ENCODE data around the gene ZDHHC16.
"Not testable (repeated sequence)": the region's sequence is repeated elsewhere in the genome, so short reads cannot be mapped to it uniquely, and the experiment has no call there.

ZDHHC16 gene

GRCh38 chr10:97445722-97446639 lies at the start of gene ZDHHC16, which contains the start of gene EXOSC1:
ZDHHC16 (plus strand) TSS chr10:97446175; CDS start chr10:97451676, 5,501 bp downstream.
EXOSC1 (minus strand) TSS chr10:97446006; CDS start chr10:97445985, 21 bp downstream.
- peak; percentile 83 for DNase-seq

DNA sequence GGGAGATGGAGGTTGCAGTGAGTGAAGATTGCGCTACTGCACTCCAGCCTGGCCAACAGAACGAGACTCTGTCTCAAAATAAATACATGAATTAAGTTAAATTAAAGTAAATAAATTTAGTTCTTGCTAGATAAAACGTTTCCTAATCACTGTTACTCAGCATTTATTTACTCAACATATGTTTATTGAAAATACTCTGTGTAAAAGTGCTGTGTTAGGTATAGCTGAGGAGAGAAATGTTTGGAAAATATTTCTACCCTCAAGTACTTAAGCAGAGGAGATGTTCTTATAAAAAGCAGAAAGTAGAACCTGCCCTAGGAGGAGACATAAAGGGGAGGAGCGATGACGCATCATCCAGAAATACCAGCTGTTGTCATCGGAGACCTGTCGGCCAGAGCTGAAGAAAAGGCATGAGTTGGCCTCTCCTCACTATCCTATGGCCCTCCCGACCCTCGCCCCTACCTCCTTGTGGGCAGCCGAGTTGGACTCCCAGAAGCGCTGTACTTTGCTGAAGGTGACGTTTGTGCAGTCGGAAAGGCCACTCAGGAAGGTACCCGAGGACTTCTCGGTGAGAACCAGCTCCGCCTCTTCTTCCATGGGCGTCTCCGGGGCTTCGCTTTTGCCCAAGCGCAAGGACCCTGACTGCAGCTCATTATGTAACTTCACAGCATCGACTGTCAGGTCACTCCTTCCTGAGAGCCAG lies 46.0 kb upstream of the ZDHHC16 start:
- no peak for DNase-seq

DNA sequence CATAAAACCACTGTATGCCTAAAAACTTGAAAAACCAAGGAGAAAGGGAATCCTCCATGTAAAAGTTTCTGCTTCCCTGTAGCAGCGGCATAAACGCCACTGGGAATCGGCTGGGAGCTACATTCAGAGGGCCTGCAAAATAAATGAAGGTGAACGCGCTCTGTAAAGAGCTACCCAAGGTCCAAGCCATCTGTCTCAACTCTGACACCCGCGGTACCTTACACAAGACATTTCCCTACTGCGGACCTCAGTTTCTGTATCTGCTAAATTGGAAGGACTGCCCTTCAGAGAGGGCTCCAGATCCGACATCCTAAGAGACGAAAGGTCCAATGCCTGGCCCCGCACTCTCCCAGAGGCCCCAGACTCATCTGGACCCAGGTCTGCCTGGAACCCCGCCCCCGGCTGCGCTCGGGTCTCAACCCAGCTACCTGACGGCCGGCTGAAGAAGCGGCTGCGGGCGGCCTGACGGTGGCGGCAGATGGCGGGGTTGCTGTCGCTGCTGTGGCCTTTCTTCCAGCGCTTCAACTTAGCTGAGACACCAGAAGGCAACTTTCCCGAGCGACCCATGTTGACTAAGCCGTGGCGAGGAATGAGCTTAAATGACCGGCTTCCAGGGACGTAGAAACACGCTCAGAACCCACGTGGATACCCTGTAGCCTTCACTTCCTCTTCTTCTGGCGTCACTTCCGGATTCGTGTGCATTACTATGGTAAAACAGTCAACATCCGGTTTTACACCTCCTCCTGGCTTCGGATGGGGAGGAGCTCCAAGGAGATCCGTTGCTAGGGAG lies 45.1 kb upstream of the ZDHHC16 start, which contains the start of gene RRP12:
TSS of gene RRP12 (minus strand) at position 676 of the 790 bp plus-strand sequence. CDS start at position 567, 109 bp downstream.
- peak; percentile 83 for DNase-seq

GRCh38 chr10:97401455-97401919 lies 44.5 kb upstream of the ZDHHC16 start:
- no peak for DNase-seq

GRCh38 chr10:97404044-97404443 lies 41.9 kb upstream of the ZDHHC16 start:
- no peak for DNase-seq

DNA sequence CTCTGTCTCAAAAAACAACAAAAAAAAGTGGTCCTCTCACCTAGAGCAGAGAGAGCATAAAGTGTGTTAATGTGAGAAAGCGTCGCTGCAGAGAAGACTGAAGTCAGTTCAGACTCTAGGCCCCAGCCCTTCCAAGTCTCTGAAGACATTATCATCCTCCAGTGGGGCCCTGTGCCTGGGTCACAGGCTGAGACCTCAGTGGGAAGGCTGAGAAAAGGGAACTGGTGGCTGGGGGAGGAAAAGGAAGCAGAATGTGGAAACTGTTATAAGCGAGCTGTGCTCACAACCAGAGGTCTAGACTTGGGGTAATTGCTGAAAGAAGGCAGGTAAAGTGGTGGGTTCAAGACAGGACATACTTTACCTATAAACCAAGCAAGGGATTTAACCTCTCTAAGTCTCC lies 39.9 kb upstream of the ZDHHC16 start:
- DNase-seq: no peak

DNA sequence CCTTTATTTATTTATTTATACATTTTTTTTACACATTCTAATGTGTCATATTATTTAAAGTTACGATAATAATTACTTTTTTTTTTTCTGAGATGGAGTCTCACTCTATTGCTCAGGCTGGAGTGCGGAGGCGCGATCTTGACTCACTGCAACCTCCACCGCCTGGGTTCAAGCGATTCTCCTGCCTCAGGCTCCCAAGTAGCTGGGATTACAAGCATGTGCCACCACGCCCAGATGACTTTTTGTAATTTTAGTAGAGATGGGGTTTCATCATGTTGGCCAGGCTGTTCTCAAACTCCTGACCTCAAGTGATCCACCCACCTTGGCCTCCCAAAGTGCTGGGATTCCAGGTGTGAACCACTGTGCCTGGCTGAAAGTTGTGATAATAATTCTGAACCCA lies 39.5 kb upstream of the ZDHHC16 start:
- not testable (repeated sequence) for DNase-seq

DNA sequence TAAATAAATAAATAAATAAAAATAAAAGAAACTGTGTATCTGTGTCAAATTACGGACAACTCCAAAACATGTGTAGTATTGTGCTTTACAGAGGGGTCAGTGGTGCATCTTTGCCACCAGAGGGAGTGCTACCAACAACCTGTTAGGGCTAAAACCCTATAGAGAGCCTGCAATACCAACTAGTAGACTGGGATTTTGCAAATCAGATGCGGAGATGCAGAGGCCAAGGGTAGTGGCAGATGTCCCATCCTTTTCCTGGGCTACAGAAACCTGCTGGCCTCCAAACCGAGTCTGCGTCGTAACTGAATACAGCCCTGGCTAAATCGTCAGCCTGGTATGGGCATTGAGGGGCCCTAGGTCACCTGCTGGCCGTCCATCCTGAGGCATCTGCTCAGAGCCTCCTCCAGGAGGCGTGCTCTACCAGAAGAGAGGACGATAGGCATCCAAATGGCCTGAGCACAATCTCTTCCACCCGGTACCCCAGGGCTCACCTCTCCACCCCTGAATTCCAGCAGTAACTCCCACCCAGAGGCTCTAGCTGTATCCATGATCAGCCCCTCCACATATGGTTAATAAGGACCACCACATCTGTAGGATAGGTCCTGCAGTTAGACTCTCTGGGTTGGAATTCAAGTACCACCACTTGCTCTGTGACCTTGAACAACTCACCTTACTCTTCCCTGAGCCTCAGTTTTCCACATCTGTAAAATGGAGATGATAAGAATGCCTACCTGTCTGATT lies 38.6 kb upstream of the ZDHHC16 start:
- DNase-seq: peak; percentile 26

DNA sequence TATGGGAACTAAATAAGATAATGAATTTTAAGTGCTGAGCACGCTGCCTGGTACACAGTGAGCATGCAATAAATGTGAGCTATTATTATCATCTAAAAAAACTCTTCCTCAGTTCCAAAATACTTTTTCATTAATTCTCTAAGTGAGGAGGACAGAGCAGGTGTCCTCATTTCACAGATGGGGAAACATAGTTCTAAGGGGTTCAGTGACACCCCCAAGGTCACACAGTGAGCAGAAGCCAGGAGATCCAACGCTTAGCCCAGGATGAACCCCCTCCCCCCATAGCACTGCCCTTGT lies 38.1 kb upstream of the ZDHHC16 start:
- DNase-seq: no peak

GRCh38 chr10:97408496-97408992 lies 37.4 kb upstream of the ZDHHC16 start:
- no peak for DNase-seq

- DNase-seq: no peak
Observed at GRCh38 chr10:97411406-97411805, 34.6 kb upstream of the ZDHHC16 start.

DNA sequence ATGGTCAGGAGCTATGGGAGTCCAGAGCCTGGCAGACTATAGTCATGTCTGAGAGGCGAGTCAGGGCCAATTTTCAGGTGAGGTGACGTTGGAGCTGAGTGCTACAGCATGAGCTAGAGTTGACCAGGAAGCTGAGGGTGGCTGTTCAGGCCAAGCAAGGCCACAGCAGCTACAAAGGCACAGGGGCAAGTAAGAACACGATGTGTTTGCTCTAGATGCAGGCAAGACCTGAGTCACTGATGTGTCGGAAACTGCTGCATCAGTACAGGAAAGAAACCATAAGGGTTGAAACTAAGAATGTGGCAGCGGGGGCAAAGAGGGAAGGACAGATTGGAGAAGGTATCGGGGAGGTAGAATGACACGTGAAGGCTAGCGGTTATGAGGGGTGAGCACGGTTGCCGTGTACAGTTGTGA lies 33.1 kb upstream of the ZDHHC16 start:
- no peak for DNase-seq

DNA sequence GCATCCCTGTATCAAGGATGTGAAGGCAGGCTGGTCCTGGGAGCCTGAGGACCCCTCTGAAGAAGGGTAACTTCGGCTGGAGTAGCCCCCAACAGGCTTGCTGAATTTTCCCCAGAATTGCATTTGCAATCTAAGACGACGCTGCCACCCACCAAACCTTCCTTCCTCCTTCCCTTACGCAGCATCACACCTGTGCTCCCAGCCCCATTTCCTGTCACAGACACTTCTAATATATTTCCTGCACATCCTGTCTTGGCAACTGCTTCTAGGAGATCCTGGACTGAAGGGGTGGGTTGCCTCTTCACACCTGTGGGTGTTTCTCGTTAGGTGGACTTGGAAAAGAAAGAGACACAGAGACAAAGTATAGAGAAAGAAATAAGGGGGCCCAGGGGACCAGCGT lies 29.4 kb upstream of the ZDHHC16 start:
- DNase-seq: no peak

DNA sequence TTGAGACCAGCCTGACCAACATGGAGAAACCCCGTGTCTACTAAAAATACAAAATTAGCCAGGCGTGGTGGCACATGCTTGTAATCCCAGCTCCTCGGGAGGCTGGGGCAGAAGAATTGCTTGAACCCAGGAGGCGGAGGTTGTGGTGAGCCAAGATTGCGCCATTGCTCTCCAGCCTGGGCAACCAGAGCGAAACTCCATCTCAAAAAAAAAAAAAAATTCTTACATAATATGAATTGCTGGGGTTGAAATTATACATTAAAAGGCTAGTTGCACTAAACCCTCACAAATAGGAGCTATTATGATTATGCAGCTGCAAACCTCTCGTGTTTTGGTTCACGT lies 22.2 kb upstream of the ZDHHC16 start:
- DNase-seq: not testable (repeated sequence)

- peak; percentile 80 for DNase-seq
Observed at GRCh38 chr10:97425964-97426775, 19.8 kb upstream of the ZDHHC16 start, which contains the start of gene PGAM1. PGAM1 (plus strand) TSS chr10:97426191; CDS start chr10:97426308, 117 bp downstream.

- no peak for DNase-seq
Observed at GRCh38 chr10:97426776-97427570, 19.0 kb upstream of the ZDHHC16 start.

- no peak for DNase-seq
Observed at GRCh38 chr10:97427571-97428179, 18.3 kb upstream of the ZDHHC16 start.

DNA sequence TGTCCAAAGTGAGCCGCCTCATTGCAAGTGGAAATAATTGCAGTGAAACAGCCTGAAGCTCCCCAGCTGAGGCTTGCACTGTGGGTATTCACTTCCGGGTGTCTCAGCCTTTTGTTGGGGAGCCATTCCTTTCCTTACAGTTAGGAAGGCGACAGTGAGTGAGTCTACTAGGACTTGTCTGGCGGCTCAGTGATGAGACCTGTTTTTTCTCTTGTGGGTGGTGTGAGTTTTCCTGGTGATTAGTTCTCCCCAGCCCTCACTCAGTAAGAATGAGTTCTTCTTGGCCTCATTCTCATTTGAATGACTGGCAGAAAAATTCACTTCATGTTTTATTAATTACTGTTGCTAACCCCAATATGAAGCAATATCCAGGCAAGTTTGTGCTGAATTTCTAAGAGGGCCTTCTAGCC lies 17.4 kb upstream of the ZDHHC16 start:
- no peak for DNase-seq

DNA sequence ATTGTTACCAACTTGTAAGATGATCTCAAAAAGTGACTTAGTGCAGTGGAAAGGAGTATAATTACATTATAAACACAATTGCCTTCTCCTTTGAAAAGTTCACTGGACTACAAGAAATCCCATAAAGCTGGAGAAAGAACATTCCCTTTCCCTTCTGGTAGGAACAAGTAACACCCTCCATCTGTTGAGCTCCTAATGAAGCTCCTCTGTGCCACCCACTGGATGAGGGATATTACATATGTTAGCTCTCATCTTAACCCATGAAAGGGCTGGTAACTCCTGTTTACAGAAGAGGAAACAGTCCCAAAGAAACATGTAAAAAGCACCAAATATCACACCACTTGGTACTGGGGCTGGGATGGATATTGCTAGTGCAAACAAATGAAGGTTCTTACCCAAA lies 11.9 kb upstream of the ZDHHC16 start:
- no peak for DNase-seq

DNA sequence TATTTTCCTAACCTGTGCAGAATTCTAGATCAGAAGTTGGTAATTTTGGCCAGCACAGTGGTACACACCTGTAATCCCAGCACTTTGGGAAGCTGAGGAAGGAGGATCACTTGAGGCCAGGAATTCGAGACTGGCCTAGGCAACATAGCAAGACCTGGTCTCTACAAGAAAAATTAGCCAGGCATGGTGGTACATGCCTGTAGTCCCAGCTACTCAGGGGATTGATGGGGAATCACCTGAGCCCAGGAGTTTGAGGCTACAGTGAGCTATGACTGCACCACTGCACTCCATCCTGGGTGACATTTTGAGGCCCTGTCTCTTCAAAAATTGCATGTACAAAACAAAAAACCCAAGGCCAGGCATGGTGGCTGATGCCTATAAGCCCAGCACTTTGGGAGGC lies 11.4 kb upstream of the ZDHHC16 start:
- no peak for DNase-seq
